ENCODE measurements around the gene MGAT3. TPM values are rescaled to one million over a fixed set of nuclear protein-coding genes. Genes with fewer than 3 reads are reported as not detected.

MGAT3 gene
- polyA plus RNA-seq, 1 experiment: 0.10 TPM

DNA sequence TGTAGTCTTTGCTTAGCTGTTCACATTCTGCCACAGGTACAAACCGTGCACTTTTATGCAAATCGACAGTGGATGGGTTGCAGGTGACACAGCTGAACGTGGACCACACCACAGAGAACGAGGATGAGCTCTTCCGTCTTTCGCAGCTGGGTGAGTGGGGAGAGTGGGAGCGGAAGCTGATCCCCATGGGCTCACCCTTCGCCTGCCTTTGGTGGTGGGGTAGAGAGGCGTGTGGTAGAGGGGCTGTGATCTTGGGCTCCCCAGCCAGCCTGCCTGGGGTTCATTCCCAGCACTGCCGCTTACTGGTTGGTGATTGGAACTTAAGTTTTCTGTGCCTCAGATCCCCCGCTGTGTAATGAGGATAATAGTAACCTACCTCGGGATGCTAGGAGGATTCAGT lies 38.1 kb upstream of the MGAT3 start:
- no peak for DNase-seq (ENCODE audit: low read depth, low spot score)
- no peak overlapping the region for H3K27ac ChIP-seq (ENCODE audit: low read depth, low read length)
- H3K9me3 ChIP-seq (ENCODE audit: control insufficient read depth, insufficient read depth, low read length): no peaks in the 10 kb centered on the region; the same call in 1 of the 2 replicates
- POLR2A ChIA-PET: no interaction called here
- H3K4me3 ChIP-seq (ENCODE audit: low read depth, low read length): no peak overlapping the region
- CTCF ChIA-PET: no interaction called here
- H3K27me3 ChIP-seq (ENCODE audit: control insufficient read depth, insufficient read depth, low read length): no peaks in the 10 kb centered on the region
- no peak for TF ChIP-seq CTCF (IDR thresholded peaks at IDR 0.05; ENCODE audit: low read depth, low read length)

- TF ChIP-seq CTCF (IDR thresholded peaks at IDR 0.05; ENCODE audit: low read depth, low read length): no peak
- POLR2A ChIA-PET: no interaction called here
- Histone ChIP-seq H3K9me3 (ENCODE audit: control insufficient read depth, insufficient read depth, low read length) (no peaks in the 10 kb centered on the region; the same call in 1 of the 2 replicates), H3K27me3 (ENCODE audit: control insufficient read depth, insufficient read depth, low read length) (no peaks in the 10 kb centered on the region), H3K27ac (ENCODE audit: low read depth, low read length) (no peak overlapping the region), H3K4me3 (ENCODE audit: low read depth, low read length) (no peak overlapping the region)
- CTCF ChIA-PET: no interaction called here
- DNase-seq (ENCODE audit: low read depth, low spot score): no peak
Measured at GRCh38 chr22:39419096-39419495, 37.7 kb upstream of the MGAT3 start.

GRCh38 chr22:39419911-39420310 lies 36.9 kb upstream of the MGAT3 start:
- H3K27me3 ChIP-seq (ENCODE audit: control insufficient read depth, insufficient read depth, low read length): no peaks in the 10 kb centered on the region
- no peak for DNase-seq (ENCODE audit: low read depth, low spot score)
- no peak overlapping the region for H3K27ac ChIP-seq (ENCODE audit: low read depth, low read length)
- no peak for TF ChIP-seq CTCF (IDR thresholded peaks at IDR 0.05; ENCODE audit: low read depth, low read length)
- ChIA-PET POLR2A (interaction anchor here (1.0 kb wide), 1 partner anchor 15 kb away, joined by 3 read pairs; no protein-coding TSS in a partner anchor), CTCF (no interaction called here)
- H3K9me3 ChIP-seq (ENCODE audit: control insufficient read depth, insufficient read depth, low read length): no peaks in the 10 kb centered on the region; the same call in 1 of the 2 replicates
- no peak overlapping the region for H3K4me3 ChIP-seq (ENCODE audit: low read depth, low read length)

- TF ChIP-seq CTCF (IDR thresholded peaks at IDR 0.05; ENCODE audit: low read depth, low read length): no peak
- H3K4me3 ChIP-seq (ENCODE audit: low read depth, low read length): no peak overlapping the region
- no peak for DNase-seq (ENCODE audit: low read depth, low spot score)
- ChIA-PET CTCF (no interaction called here), POLR2A (no interaction called here)
- H3K27ac ChIP-seq (ENCODE audit: low read depth, low read length): no peak overlapping the region
- no peaks in the 10 kb centered on the region for H3K27me3 ChIP-seq (ENCODE audit: control insufficient read depth, insufficient read depth, low read length)
- no peaks in the 10 kb centered on the region for H3K9me3 ChIP-seq (ENCODE audit: control insufficient read depth, insufficient read depth, low read length)
Measured at GRCh38 chr22:39421691-39422090, 35.1 kb upstream of the MGAT3 start.

- H3K27me3 ChIP-seq (ENCODE audit: control insufficient read depth, insufficient read depth, low read length): no peaks in the 10 kb centered on the region
- H3K27ac ChIP-seq (ENCODE audit: low read depth, low read length): no peak overlapping the region
- H3K4me3 ChIP-seq (ENCODE audit: low read depth, low read length): no peak overlapping the region
- no peaks in the 10 kb centered on the region for H3K9me3 ChIP-seq (ENCODE audit: control insufficient read depth, insufficient read depth, low read length)
- no peak for TF ChIP-seq CTCF (IDR thresholded peaks at IDR 0.05; ENCODE audit: low read depth, low read length)
- no peak for DNase-seq (ENCODE audit: low read depth, low spot score)
- ChIA-PET CTCF (no interaction called here), POLR2A (no interaction called here)
Measured at GRCh38 chr22:39422101-39422500, 34.7 kb upstream of the MGAT3 start.
